HCT116 (cell line): ENCODE results near the gene DUSP6. TPM values are rescaled to one million over a fixed set of nuclear protein-coding genes. Genes with fewer than 3 reads are reported as not detected.

Experiments
- ATAC-seq: fragments of 200-7000 bp; cut with Tn5 transposase; 2 replicates; pipeline ENCODE4 v1.9.1; 2020; ENCODE audit warnings: mild to moderate bottlenecking, moderate library complexity
- BruUV-seq: library from RNA; stranded (reverse); fragments of 400-500 nt; replicated peaks from 2 replicates; lab custom pipeline; 2021; lab: Mats Ljungman, UMichigan
- CTCF ChIA-PET: fragments of 300-600 bp; sonication (Branson Sonifier 250); formaldehyde crosslinking; loops from one replicate; lab custom pipeline; 2021; ENCODE audit warnings: antibody characterized with exemption; lab: Charles Lee
- POLR2A ChIA-PET: fragments of 300-600, 350-600 bp; sonication (Branson Sonifier 250); formaldehyde crosslinking; loops from one replicate; lab custom pipeline; 2021; ENCODE audit warnings: antibody characterized with exemption; lab: Charles Lee
- RAD21 ChIA-PET, 2 experiments: fragments of 300-600 bp; sonication (Branson Sonifier 250); formaldehyde crosslinking; loops; one replicate each; lab custom pipeline; 2023; ENCODE audit warnings: low total read pairs in 2 of 2; ENCODE audit not compliant: uncharacterized antibody in 2 of 2, unreplicated experiment in 2 of 2, low non-redundant PET in 1 of 2; lab: Charles Lee
- DNase-seq: peaks from one replicate; pipeline ENCODE4 v3.0.0-alpha.2; 2010; ENCODE audit warnings: low read depth, low spot score
- H2AFZ ChIP-seq: fragments of 200-600 bp; shearing (Covaris generic), sonication (generic); 2 replicates; pipeline ENCODE4 v1.6.1; 2017; ENCODE audit warnings: low read depth, mixed run types, mixed read lengths, antibody characterized with exemption, low read length; ENCODE audit not compliant: poor library complexity, severe bottlenecking
- H3K27ac ChIP-seq: 2 replicates; pipeline ENCODE4 v1.5.1; 2012; ENCODE audit warnings: low read depth, low read length
- H3K27me3 ChIP-seq: fragments of 200-600 bp; sonication (generic); 2 replicates; pipeline ENCODE4 v1.6.1; 2016; ENCODE audit warnings: mixed run types, low read length, mixed read lengths; ENCODE audit not compliant: insufficient read depth
- H3K36me3 ChIP-seq, 2 experiments: fragments of 200-500 bp in 1 of 2; fragments of 200-600 bp in 1 of 2; sonication (Bioruptor generic) in 1 of 2; sonication (generic) in 1 of 2; 2 replicates each; pipeline versions ENCODE4 v1.5.1 to v1.6.1; 2014 to 2016; ENCODE audit warnings: low read length in 2 of 2, inconsistent platforms in 1 of 2, mixed read lengths in 1 of 2, mixed run types in 1 of 2; ENCODE audit not compliant: insufficient read depth in 2 of 2, control insufficient read depth in 1 of 2
- H3K4me1 ChIP-seq, 2 experiments: fragments of 200-600 bp in 1 of 2; sonication (generic) in 1 of 2; 2 replicates each; pipeline versions ENCODE4 v1.5.1 to v1.6.1; 2012 to 2017; ENCODE audit warnings: low read length in 2 of 2, inconsistent platforms in 1 of 2, mild to moderate bottlenecking in 1 of 2, mixed read lengths in 1 of 2, mixed run types in 1 of 2, moderate library complexity in 1 of 2; ENCODE audit not compliant: insufficient read depth in 2 of 2, control insufficient read depth in 1 of 2
- H3K4me2 ChIP-seq: fragments of 200-600 bp; sonication (generic); 2 replicates; pipeline ENCODE4 v1.6.1; 2017; ENCODE audit warnings: mixed run types, low read length, mixed read lengths
- H3K4me3 ChIP-seq, 2 experiments: fragments of 200-600 bp in 1 of 2; sonication (generic) in 1 of 2; replicated peaks in 1 of 2; 2 replicates each; pipeline ENCODE4 v1.5.1; 2011 to 2016; ENCODE audit warnings: low read length in 2 of 2, control low read depth in 1 of 2, low read depth in 1 of 2, mild to moderate bottlenecking in 1 of 2, mixed read lengths in 1 of 2, mixed run types in 1 of 2
- H3K79me2 ChIP-seq: fragments of 200-600 bp; sonication (generic); 2 replicates; pipeline ENCODE4 v1.6.1; 2017; ENCODE audit warnings: mild to moderate bottlenecking, mixed run types, low read length, moderate library complexity, mixed read lengths; ENCODE audit not compliant: insufficient read depth
- H3K9ac ChIP-seq: fragments of 200-600 bp; sonication (generic); 2 replicates; pipeline ENCODE4 v1.6.1; 2016; ENCODE audit warnings: low read length, mixed read lengths
- H3K9me2 ChIP-seq: fragments of 200-600 bp; sonication (generic), shearing (Covaris generic); 2 replicates; pipeline ENCODE4 v1.6.1; 2017; ENCODE audit warnings: mixed run types, mild to moderate bottlenecking, moderate library complexity; ENCODE audit not compliant: insufficient read depth
- H3K9me3 ChIP-seq, 2 experiments: fragments of 200-500 bp in 1 of 2; fragments of 200-600 bp in 1 of 2; sonication (Bioruptor generic) in 1 of 2; sonication (generic) in 1 of 2; 2 replicates each; pipeline ENCODE4 v1.6.1; 2014 to 2017; ENCODE audit warnings: low read length in 2 of 2, mixed read lengths in 2 of 2, inconsistent platforms in 1 of 2, low read depth in 1 of 2, mild to moderate bottlenecking in 1 of 2, mixed run types in 1 of 2, moderate library complexity in 1 of 2; ENCODE audit not compliant: control insufficient read depth in 1 of 2, insufficient read depth in 1 of 2
- H4K20me1 ChIP-seq: fragments of 200-600 bp; sonication (generic), shearing (Covaris generic); 2 replicates; pipeline ENCODE4 v1.6.1; 2017; ENCODE audit warnings: mixed run types, mild to moderate bottlenecking, moderate library complexity; ENCODE audit not compliant: insufficient read depth
- CBX3 ChIP-seq: IDR thresholded peaks from 2 replicates; pipeline ENCODE4 v1.6.1; 2012; ENCODE audit warnings: low read depth
- CEBPB ChIP-seq: IDR thresholded peaks from 2 replicates; pipeline ENCODE4 v1.6.1; 2012; ENCODE audit warnings: low read depth
- EGR1 ChIP-seq: IDR thresholded peaks from 2 replicates; pipeline ENCODE4 v1.6.1; 2012; ENCODE audit warnings: low read depth
- ELF1 ChIP-seq: IDR thresholded peaks from 2 replicates; pipeline ENCODE4 v1.6.1; 2012; ENCODE audit warnings: low read depth, borderline replicate concordance
- EZH2 ChIP-seq: fragments of 200-600 bp; sonication (generic); IDR thresholded peaks from 2 replicates; pipeline ENCODE4 v1.6.1; 2017; ENCODE audit warnings: antibody characterized with exemption, mixed run types
- EZH2phosphoT487 ChIP-seq: fragments of 200-600 bp; IDR thresholded peaks from 2 replicates; pipeline ENCODE4 v1.6.1; 2018; ENCODE audit warnings: antibody characterized with exemption, borderline replicate concordance
- RAD21 ChIP-seq: IDR thresholded peaks from 2 replicates; pipeline ENCODE4 v1.6.1; 2012; ENCODE audit warnings: low read depth, mild to moderate bottlenecking
- SIN3A ChIP-seq: IDR thresholded peaks from 2 replicates; pipeline ENCODE4 v1.6.1; 2012; ENCODE audit warnings: low read depth
- SP1 ChIP-seq: IDR thresholded peaks from 2 replicates; pipeline ENCODE4 v1.6.1; 2012; ENCODE audit warnings: low read depth
- TCF7L2 ChIP-seq: IDR thresholded peaks from 2 replicates; pipeline ENCODE4 v1.7.0; 2011; ENCODE audit warnings: borderline replicate concordance, inconsistent platforms; ENCODE audit not compliant: insufficient read depth, insufficient read length; ENCODE audit errors: extremely low read depth
- intact Hi-C: fragments of 100-400 bp; cut with micrococcal nuclease; formaldehyde crosslinking; loops from 2 replicates; pipeline ENCODE4 v1.10.0; 2022
- total RNA-seq: library from RNA; stranded (reverse); gene quantifications from one replicate; pipeline ENCODE4 v1.2.1, GENCODE V29; 2021; ENCODE audit not compliant: unreplicated experiment
- TF ChIP-seq, protein P1 (sequence below), 3 experiments: fragments of 200-600 bp in 1 of 3; sonication (generic) in 1 of 3; IDR thresholded peaks in 2 of 3; conservative IDR thresholded peaks in 1 of 3; 2 replicates each; pipeline ENCODE4 v1.5.1; 2012 to 2017; ENCODE audit warnings: low read depth in 2 of 3, low read length in 2 of 3, antibody characterized with exemption in 1 of 3, borderline replicate concordance in 1 of 3, control low read depth in 1 of 3, mild to moderate bottlenecking in 1 of 3, mixed read lengths in 1 of 3, mixed run types in 1 of 3, moderate library complexity in 1 of 3; ENCODE audit not compliant: insufficient read depth in 1 of 3
- TF ChIP-seq, protein P2 (sequence below): IDR thresholded peaks from 2 replicates; pipeline ENCODE4 v1.6.1; 2011; ENCODE audit warnings: mild to moderate bottlenecking, low read length, moderate library complexity; ENCODE audit not compliant: insufficient replicate concordance; ENCODE audit errors: extremely low read depth
- TF ChIP-seq, protein P3 (sequence below): IDR thresholded peaks from 2 replicates; pipeline ENCODE4 v1.6.1; 2012

The DUSP6 gene
- total RNA-seq, 1 experiment from 2014 or later = 219 TPM

DNA sequence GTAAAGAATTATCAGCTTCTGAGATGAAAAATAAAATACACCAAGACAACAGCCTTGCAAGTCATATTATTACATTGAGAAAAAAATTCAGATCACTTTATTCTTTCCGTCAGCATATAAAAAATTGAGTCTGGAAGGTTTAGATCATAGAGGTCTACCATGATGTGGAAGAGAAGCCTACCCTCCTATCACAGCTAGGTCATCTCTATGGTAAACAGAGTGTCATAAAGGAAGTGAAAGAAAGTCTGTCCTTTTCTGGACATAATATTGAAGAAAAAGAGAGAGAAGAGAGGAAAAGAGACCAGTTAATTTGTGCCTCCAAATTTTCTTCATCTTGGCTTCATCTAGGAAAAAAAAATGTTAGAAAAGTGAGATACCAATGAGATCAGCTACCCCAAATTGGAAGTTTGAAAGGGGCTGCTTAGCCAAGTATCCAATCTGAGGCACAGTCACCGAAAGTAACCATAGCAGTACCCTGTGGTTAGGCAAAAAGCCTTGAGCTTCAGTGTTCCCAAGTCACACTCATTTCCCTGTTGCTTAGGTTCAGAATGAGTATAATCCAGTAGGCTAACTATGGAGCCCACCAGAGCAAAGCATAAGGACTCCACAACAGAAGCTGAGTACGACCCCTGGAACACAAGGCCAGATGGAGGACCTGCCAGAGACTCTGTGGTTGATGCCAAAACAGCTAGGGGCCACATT lies 38.1 kb downstream of the DUSP6 start:
- Histone ChIP-seq H3K27ac (no peak overlapping the region), H3K9me3 (no peaks in the 10 kb centered on the region), H3K27me3 (no peaks in the 10 kb centered on the region), H4K20me1 (no peaks in the 10 kb centered on the region), H3K9ac (no peak overlapping the region), H3K4me1 (no peaks in the 10 kb centered on the region), H2AFZ (no peak overlapping the region), H3K9me2 (no peaks in the 10 kb centered on the region), H3K36me3 (no peaks in the 10 kb centered on the region), H3K79me2 (no peaks in the 10 kb centered on the region), H3K4me3 (no peak overlapping the region), H3K4me2 (no peak overlapping the region)
- RAD21 ChIA-PET = no interaction called here
- DNase-seq (no peak), ATAC-seq (no peak)
- POLR2A ChIA-PET = no interaction called here
- no TSS peak for BruUV-seq
- CTCF ChIA-PET = no interaction called here
- intact Hi-C loops = no loop called here
- TF ChIP-seq, protein P1, sequence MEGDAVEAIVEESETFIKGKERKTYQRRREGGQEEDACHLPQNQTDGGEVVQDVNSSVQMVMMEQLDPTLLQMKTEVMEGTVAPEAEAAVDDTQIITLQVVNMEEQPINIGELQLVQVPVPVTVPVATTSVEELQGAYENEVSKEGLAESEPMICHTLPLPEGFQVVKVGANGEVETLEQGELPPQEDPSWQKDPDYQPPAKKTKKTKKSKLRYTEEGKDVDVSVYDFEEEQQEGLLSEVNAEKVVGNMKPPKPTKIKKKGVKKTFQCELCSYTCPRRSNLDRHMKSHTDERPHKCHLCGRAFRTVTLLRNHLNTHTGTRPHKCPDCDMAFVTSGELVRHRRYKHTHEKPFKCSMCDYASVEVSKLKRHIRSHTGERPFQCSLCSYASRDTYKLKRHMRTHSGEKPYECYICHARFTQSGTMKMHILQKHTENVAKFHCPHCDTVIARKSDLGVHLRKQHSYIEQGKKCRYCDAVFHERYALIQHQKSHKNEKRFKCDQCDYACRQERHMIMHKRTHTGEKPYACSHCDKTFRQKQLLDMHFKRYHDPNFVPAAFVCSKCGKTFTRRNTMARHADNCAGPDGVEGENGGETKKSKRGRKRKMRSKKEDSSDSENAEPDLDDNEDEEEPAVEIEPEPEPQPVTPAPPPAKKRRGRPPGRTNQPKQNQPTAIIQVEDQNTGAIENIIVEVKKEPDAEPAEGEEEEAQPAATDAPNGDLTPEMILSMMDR (IDR thresholded peaks at IDR 0.05 in 2 of 3, conservative IDR thresholded peaks at IDR 0.05 in 1 of 3; ENCODE audit: borderline replicate concordance in 1 of 3, insufficient read depth in 1 of 3, low read depth in 2 of 3, low read length in 2 of 3) = no peak
- TF ChIP-seq RAD21 (no peak), SP1 (no peak), CEBPB (no peak), ELF1 (no peak), SIN3A (no peak), EZH2 (no peak), EZH2phosphoT487 (no peak), EGR1 (no peak), TCF7L2 (no peak), CBX3 (no peak)
- TF ChIP-seq, protein P2, sequence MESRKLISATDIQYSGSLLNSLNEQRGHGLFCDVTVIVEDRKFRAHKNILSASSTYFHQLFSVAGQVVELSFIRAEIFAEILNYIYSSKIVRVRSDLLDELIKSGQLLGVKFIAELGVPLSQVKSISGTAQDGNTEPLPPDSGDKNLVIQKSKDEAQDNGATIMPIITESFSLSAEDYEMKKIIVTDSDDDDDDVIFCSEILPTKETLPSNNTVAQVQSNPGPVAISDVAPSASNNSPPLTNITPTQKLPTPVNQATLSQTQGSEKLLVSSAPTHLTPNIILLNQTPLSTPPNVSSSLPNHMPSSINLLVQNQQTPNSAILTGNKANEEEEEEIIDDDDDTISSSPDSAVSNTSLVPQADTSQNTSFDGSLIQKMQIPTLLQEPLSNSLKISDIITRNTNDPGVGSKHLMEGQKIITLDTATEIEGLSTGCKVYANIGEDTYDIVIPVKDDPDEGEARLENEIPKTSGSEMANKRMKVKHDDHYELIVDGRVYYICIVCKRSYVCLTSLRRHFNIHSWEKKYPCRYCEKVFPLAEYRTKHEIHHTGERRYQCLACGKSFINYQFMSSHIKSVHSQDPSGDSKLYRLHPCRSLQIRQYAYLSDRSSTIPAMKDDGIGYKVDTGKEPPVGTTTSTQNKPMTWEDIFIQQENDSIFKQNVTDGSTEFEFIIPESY = no peak
- TF ChIP-seq, protein P3, sequence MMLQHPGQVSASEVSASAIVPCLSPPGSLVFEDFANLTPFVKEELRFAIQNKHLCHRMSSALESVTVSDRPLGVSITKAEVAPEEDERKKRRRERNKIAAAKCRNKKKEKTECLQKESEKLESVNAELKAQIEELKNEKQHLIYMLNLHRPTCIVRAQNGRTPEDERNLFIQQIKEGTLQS = no peak
